Activated CD4-positive, alpha-beta T cell treated with anti-CD3 and anti-CD28 coated beads for 1 hour (primary cell): ENCODE measurements around the gene DGKD.
"Not testable (repeated sequence)": the region's sequence is repeated elsewhere in the genome, so short reads cannot be mapped to it uniquely, and the experiment has no call there.

ENCODE experiments used
- DNase-seq: peaks from one replicate; pipeline ENCODE4 v3.0.0-alpha.2; 2020

The DGKD gene

GRCh38 chr2:233353769-233354499, at the start of gene DGKD:
DGKD (plus strand) TSS chr2:233354494; CDS start chr2:233354519, 25 bp downstream.
- peak; percentile 63 for DNase-seq

GRCh38 chr2:233307565-233307964, 46.7 kb upstream of the DGKD start, which contains the start of gene SAG:
SAG (plus strand) TSS chr2:233307816; CDS start chr2:233309190, 1,374 bp downstream.
- no peak for DNase-seq

- DNase-seq: no peak
These were observed 42.9 kb upstream of the DGKD start for GRCh38 chr2:233311241-233311926.

- no peak for DNase-seq
These were observed 41.4 kb upstream of the DGKD start for GRCh38 chr2:233312874-233313273.

- DNase-seq: no peak
These were observed 39.9 kb upstream of the DGKD start for GRCh38 chr2:233314180-233314925.

- DNase-seq: no peak
These were observed 36.9 kb upstream of the DGKD start for GRCh38 chr2:233317196-233317943.

GRCh38 chr2:233319256-233319655, 35.0 kb upstream of the DGKD start:
- no peak for DNase-seq

- no peak for DNase-seq
These were observed 33.8 kb upstream of the DGKD start for GRCh38 chr2:233320470-233320869.

- no peak for DNase-seq
These were observed 33.1 kb upstream of the DGKD start for GRCh38 chr2:233321166-233321565.

- DNase-seq: no peak
These were observed 30.4 kb upstream of the DGKD start for GRCh38 chr2:233323851-233324250.

GRCh38 chr2:233325256-233325655, 29.0 kb upstream of the DGKD start:
- DNase-seq: no peak

GRCh38 chr2:233325814-233326213, 28.5 kb upstream of the DGKD start:
- DNase-seq: no peak

- DNase-seq: no peak
These were observed 27.8 kb upstream of the DGKD start for GRCh38 chr2:233326500-233326899.

GRCh38 chr2:233328922-233329321, 25.4 kb upstream of the DGKD start:
- DNase-seq: no peak

GRCh38 chr2:233329489-233330135, 24.7 kb upstream of the DGKD start:
- no peak for DNase-seq

GRCh38 chr2:233331536-233331935, 22.8 kb upstream of the DGKD start:
- peak; percentile 62 for DNase-seq

- DNase-seq: no peak
These were observed 22.2 kb upstream of the DGKD start for GRCh38 chr2:233332125-233332524.

GRCh38 chr2:233334915-233335314, 19.4 kb upstream of the DGKD start:
- DNase-seq: no peak

- not testable (repeated sequence) for DNase-seq
These were observed 18.2 kb upstream of the DGKD start for GRCh38 chr2:233336091-233336490.

GRCh38 chr2:233336541-233336940, 17.8 kb upstream of the DGKD start:
- DNase-seq: no peak

GRCh38 chr2:233338046-233338445, 16.2 kb upstream of the DGKD start:
- no peak for DNase-seq

GRCh38 chr2:233338812-233339368, 15.4 kb upstream of the DGKD start:
- DNase-seq: no peak
